Endothelial cell of umbilical vein (primary cell): ENCODE data around the gene LHFPL4. TPM values are rescaled to one million over a fixed set of nuclear protein-coding genes. Genes with fewer than 3 reads are reported as not detected.

ENCODE experiments used
- BruUV-seq: library from RNA; stranded (reverse); fragments of 400-500 nt; replicated peaks from 2 replicates; lab custom pipeline; 2021; lab: Mats Ljungman, UMichigan
- CTCF ChIA-PET: fragments of 300-600, 350-600 bp; sonication (Branson Sonifier 250); formaldehyde crosslinking; loops from one replicate; lab custom pipeline; 2021; ENCODE audit warnings: antibody characterized with exemption, inconsistent platforms; lab: Charles Lee
- POLR2A ChIA-PET: fragments of 300-600, 350-600 bp; sonication (Branson Sonifier 250); formaldehyde crosslinking; loops from one replicate; lab custom pipeline; 2021; ENCODE audit warnings: antibody characterized with exemption, inconsistent platforms; lab: Charles Lee
- DNase-seq: peaks from one replicate; pipeline ENCODE4 v3.0.0-alpha.2; 2011; ENCODE audit warnings: low read depth, low spot score
- FAIRE-seq: peaks from 2 replicates; lab custom pipeline; 2011; peaks lifted over from hg19 to GRCh38; lab: Jason Lieb, UNC
- H2AFZ ChIP-seq: 2 replicates; pipeline ENCODE4 v1.6.0; 2012; ENCODE audit warnings: low read depth, low read length, control low read depth, inconsistent platforms
- H3K27ac ChIP-seq: 2 replicates; pipeline ENCODE4 v1.5.1; 2011; ENCODE audit warnings: low read depth, mild to moderate bottlenecking, control low read depth, low read length, moderate library complexity; ENCODE audit not compliant: insufficient read depth
- H3K27me3 ChIP-seq, 2 experiments: 2 replicates each; pipeline versions ENCODE4 v1.6.0 to v1.6.1; 2011; ENCODE audit warnings: low read length in 2 of 2, mixed read lengths in 1 of 2; ENCODE audit not compliant: control insufficient read depth in 2 of 2, insufficient read depth in 2 of 2
- H3K36me3 ChIP-seq, 2 experiments: 2 replicates in 1 of 2; 3 replicates in 1 of 2; pipeline ENCODE4 v1.5.1; 2011; ENCODE audit warnings: low read length in 2 of 2, mild to moderate bottlenecking in 1 of 2, moderate library complexity in 1 of 2; ENCODE audit not compliant: control insufficient read depth in 2 of 2, insufficient read depth in 2 of 2; ENCODE audit errors: extremely low read depth in 1 of 2
- H3K4me1 ChIP-seq: 3 replicates; pipeline ENCODE4 v1.5.1; 2011; ENCODE audit warnings: mild to moderate bottlenecking, low read length; ENCODE audit not compliant: control insufficient read depth, insufficient read depth; ENCODE audit errors: extremely low read depth
- H3K4me2 ChIP-seq: 2 replicates; pipeline ENCODE4 v1.6.1; 2011; ENCODE audit warnings: low read length, control low read depth, mixed read lengths; ENCODE audit not compliant: insufficient read depth
- H3K4me3 ChIP-seq, 3 experiments: fragments of 200-600 bp in 1 of 3; sonication (generic), shearing (Covaris generic) in 1 of 3; replicated peaks in 1 of 3; 2 replicates each; pipeline ENCODE4 v1.5.1; 2011 to 2016; ENCODE audit warnings: control low read depth in 3 of 3, low read length in 3 of 3, mild to moderate bottlenecking in 2 of 3, inconsistent platforms in 1 of 3, low read depth in 1 of 3, moderate library complexity in 1 of 3; ENCODE audit not compliant: insufficient read depth in 1 of 3
- H3K79me2 ChIP-seq: 2 replicates; pipeline ENCODE4 v1.6.0; 2012; ENCODE audit warnings: low read length, inconsistent platforms; ENCODE audit not compliant: control insufficient read depth, insufficient read depth
- H3K9ac ChIP-seq: replicated peaks from 2 replicates; pipeline ENCODE3; 2011; ENCODE audit warnings: low read length, control low read depth; ENCODE audit not compliant: insufficient read depth; ENCODE audit errors: extremely low read depth
- H3K9me1 ChIP-seq: replicated peaks from 3 replicates; pipeline ENCODE4 v1.6.0; 2011; ENCODE audit warnings: mild to moderate bottlenecking, low read length; ENCODE audit not compliant: control insufficient read depth, insufficient read depth; ENCODE audit errors: extremely low read depth
- H3K9me3 ChIP-seq: replicated peaks from 2 replicates; pipeline ENCODE4 v1.5.1; 2012; ENCODE audit warnings: low read length, inconsistent platforms; ENCODE audit not compliant: control insufficient read depth, insufficient read depth
- H4K20me1 ChIP-seq: replicated peaks from 2 replicates; pipeline ENCODE3; 2011; ENCODE audit warnings: mild to moderate bottlenecking, low read length; ENCODE audit not compliant: control insufficient read depth, insufficient read depth; ENCODE audit errors: extremely low read depth
- CTCF ChIP-seq, 2 donors: IDR thresholded peaks; 1 replicate in 1 of 2; 2 replicates in 1 of 2; pipeline ENCODE4 v1.5.1; 2011; ENCODE audit warnings: low read length in 2 of 2, mild to moderate bottlenecking in 2 of 2, moderate library complexity in 2 of 2, control low read depth in 1 of 2, inconsistent platforms in 1 of 2, low read depth in 1 of 2; ENCODE audit not compliant: insufficient read depth in 1 of 2; ENCODE audit errors: extremely low read depth in 1 of 2
- EZH2 ChIP-seq: IDR thresholded peaks from 2 replicates; pipeline ENCODE4 v1.6.1; 2012; ENCODE audit warnings: borderline replicate concordance, low read depth, mild to moderate bottlenecking, moderate library complexity, low read length, inconsistent platforms; ENCODE audit not compliant: severe bottlenecking
- FOS ChIP-seq: IDR thresholded peaks from 2 replicates; pipeline ENCODE4 v1.6.1; 2011; ENCODE audit warnings: mild to moderate bottlenecking, low read length, moderate library complexity, borderline replicate concordance; ENCODE audit not compliant: insufficient read depth
- GATA2 ChIP-seq: IDR thresholded peaks from 2 replicates; pipeline ENCODE4 v1.7.0; 2011; ENCODE audit warnings: low read depth, mild to moderate bottlenecking, moderate library complexity, mixed read lengths, low read length; ENCODE audit not compliant: insufficient read length, insufficient read depth
- JUN ChIP-seq: IDR thresholded peaks from 2 replicates; pipeline ENCODE4 v1.6.1; 2011; ENCODE audit warnings: borderline replicate concordance, low read depth; ENCODE audit not compliant: insufficient read length, insufficient read depth
- MAX ChIP-seq: IDR thresholded peaks from 2 replicates; pipeline ENCODE4 v1.6.1; 2011; ENCODE audit not compliant: insufficient read depth, insufficient read length
- MYC ChIP-seq: IDR thresholded peaks from one replicate; pipeline ENCODE4 v1.6.1; 2011; ENCODE audit warnings: mild to moderate bottlenecking, low read depth, low read length
- POLR2A ChIP-seq: IDR thresholded peaks from 2 replicates; pipeline ENCODE4 v1.6.1; 2012; ENCODE audit warnings: low read depth, mild to moderate bottlenecking, control low read depth, low read length
- POLR2AphosphoS5 ChIP-seq: IDR thresholded peaks from 2 replicates; pipeline ENCODE4 v1.6.1; 2012; ENCODE audit warnings: low read depth, mild to moderate bottlenecking, control low read depth, low read length, moderate library complexity; ENCODE audit not compliant: insufficient read depth
- dilution Hi-C: fragments of 300-500 bp; cut with MboI; formaldehyde crosslinking; loops from one replicate; pipeline ENCODE4 v1.15.0; 2019; ENCODE audit warnings: low sequenced_read_pairs; ENCODE audit not compliant: extremely low pct_ligation_motif_present
- intact Hi-C: fragments of 100-400 bp; cut with micrococcal nuclease; formaldehyde crosslinking; loops from one replicate; pipeline ENCODE4 v1.10.0; 2022
- polyA plus RNA-seq, 4 experiments: library from polyadenylated mRNA; depleted of rRNA in 3 of 4; stranded (reverse) in 3 of 4; unstranded in 1 of 4; fragments of >200 nt; gene quantifications; 2 replicates each; pipeline versions ENCODE4 v1.2.1 to v1.2.3, GENCODE V29; 2011 to 2012; ENCODE audit warnings: missing spikeins in 1 of 4
- total RNA-seq: library from RNA; stranded (reverse); gene quantifications from 2 replicates; pipeline ENCODE4 v1.2.3, GENCODE V29; 2021

Gene LHFPL4
- total and polyA plus RNA-seq, 2 donors (not counting 3 experiments of a cell fraction or from before 2014, with no cell fraction given) = not detected

GRCh38 chr3:9550999-9551398, 2.6 kb downstream of the LHFPL4 start:
- H3K9ac ChIP-seq = no peak overlapping the region
- TF ChIP-seq GATA2 = no peak
- TF ChIP-seq MYC = no peak
- no peak for TF ChIP-seq MAX
- TF ChIP-seq JUN = no peak
- TF ChIP-seq CTCF (IDR thresholded peaks at IDR 0.05; ENCODE audit: extremely low read depth in 1 of 2, insufficient read depth in 1 of 2, low read depth in 1 of 2, low read length in 2 of 2) = no peak
- no peak for TF ChIP-seq FOS
- TF ChIP-seq EZH2 = no peak
- TF ChIP-seq POLR2A = no peak
- no peak for TF ChIP-seq POLR2AphosphoS5
- dilution Hi-C loops (no loop called here), intact Hi-C loops (no loop called here)
- ChIA-PET POLR2A (no interaction called here), CTCF (no interaction called here)
- no peak overlapping the region for H3K4me3 ChIP-seq
- no peak overlapping the region for H3K4me2 ChIP-seq
- H3K9me3 ChIP-seq = no peaks in the 10 kb centered on the region
- no peak overlapping the region for H2AFZ ChIP-seq
- no peaks in the 10 kb centered on the region for H3K9me1 ChIP-seq
- no peak overlapping the region for H3K27ac ChIP-seq
- H3K4me1 ChIP-seq = no peaks in the 10 kb centered on the region
- no peaks in the 10 kb centered on the region for H3K79me2 ChIP-seq
- no peaks in the 10 kb centered on the region for H3K36me3 ChIP-seq
- no TSS peak for BruUV-seq
- FAIRE-seq (no peak), DNase-seq (no peak)
- H4K20me1 ChIP-seq = no peaks in the 10 kb centered on the region
- peaks cover 6 to 8% of the 10 kb centered on the region in 2 experiments for H3K27me3 ChIP-seq
